Activated CD8-positive, alpha-beta T cell treated with anti-CD3 and anti-CD28 coated beads for 36 hours (primary cell): ENCODE data around the gene TMEM88. TPM values are rescaled to one million over a fixed set of nuclear protein-coding genes. Genes with fewer than 3 reads are reported as not detected.

Source experiments
- ATAC-seq: fragments of 200-7000 bp; cut with Tn5 transposase; one replicate; pipeline ENCODE4 v1.10.0; 2021; ENCODE audit warnings: mild to moderate bottlenecking, moderate library complexity
- CTCF ChIA-PET: fragments of 350-600 bp; sonication (Branson Sonifier 250); formaldehyde crosslinking; loops from one replicate; lab custom pipeline; 2021; ENCODE audit warnings: antibody characterized with exemption; lab: Charles Lee
- POLR2A ChIA-PET: fragments of 350-600 bp; sonication (Branson Sonifier 250); formaldehyde crosslinking; loops from one replicate; lab custom pipeline; 2021; ENCODE audit warnings: antibody characterized with exemption; lab: Charles Lee
- DNase-seq: peaks from one replicate; pipeline ENCODE4 v3.0.0-alpha.2; 2020
- H3K27ac Mint-ChIP-seq: one replicate; pipeline ENCODE4 v1.8.0; 2021; ENCODE audit warnings: mild to moderate bottlenecking, mixed read lengths
- H3K27me3 Mint-ChIP-seq: one replicate; pipeline ENCODE4 v1.8.0; 2021; ENCODE audit warnings: mixed read lengths
- H3K36me3 Mint-ChIP-seq: one replicate; pipeline ENCODE4 v1.8.0; 2021; ENCODE audit warnings: low read depth, mixed read lengths
- H3K4me1 Mint-ChIP-seq: one replicate; pipeline ENCODE4 v1.8.0; 2021; ENCODE audit warnings: low read depth, mixed read lengths
- H3K4me3 Mint-ChIP-seq: one replicate; pipeline ENCODE4 v1.8.0; 2021; ENCODE audit warnings: mild to moderate bottlenecking, moderate library complexity, mixed read lengths
- H3K9me3 Mint-ChIP-seq: one replicate; pipeline ENCODE4 v1.8.0; 2021; ENCODE audit warnings: mixed read lengths
- CTCF ChIP-seq: fragments of 200-600 bp; IDR thresholded peaks from one replicate; pipeline ENCODE4 v1.8.0; 2022; ENCODE audit warnings: antibody characterized with exemption, mild to moderate bottlenecking
- intact Hi-C: fragments of 100-400 bp; cut with micrococcal nuclease; formaldehyde crosslinking; loops from one replicate; pipeline ENCODE4 v1.10.0; 2022
- total RNA-seq, 2 experiments: library from RNA; stranded (reverse); gene quantifications; one replicate each; pipeline ENCODE4 v1.2.3, GENCODE V29; 2021

TMEM88 gene
- total RNA-seq, 2 experiments from 2014 or later = 2.4 to 2.9 TPM

DNA sequence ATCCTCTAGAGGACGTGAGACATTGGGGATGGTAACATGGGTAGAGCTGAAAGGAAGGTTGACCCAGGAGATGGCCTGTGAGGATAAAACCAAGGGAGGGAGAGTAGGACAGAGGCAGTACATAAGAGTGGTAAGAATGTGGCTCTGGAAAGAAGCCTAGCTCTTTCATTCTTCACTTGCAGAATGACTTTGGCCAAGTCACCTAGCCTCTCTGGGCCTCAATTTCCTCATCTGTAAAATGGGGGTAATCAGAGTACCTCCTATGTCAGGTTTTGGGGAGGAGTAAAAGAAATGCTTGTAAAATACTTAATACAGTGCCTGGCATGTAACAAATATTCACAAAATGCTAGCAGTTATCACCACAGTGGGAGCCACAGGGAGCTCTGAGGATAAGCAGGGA is 14.0 kb upstream of the TMEM88 start:
- peak overlapping the region; percentile 92 for H3K27ac Mint-ChIP-seq
- peaks cover 29% of the 10 kb centered on the region for H3K36me3 Mint-ChIP-seq

DNA sequence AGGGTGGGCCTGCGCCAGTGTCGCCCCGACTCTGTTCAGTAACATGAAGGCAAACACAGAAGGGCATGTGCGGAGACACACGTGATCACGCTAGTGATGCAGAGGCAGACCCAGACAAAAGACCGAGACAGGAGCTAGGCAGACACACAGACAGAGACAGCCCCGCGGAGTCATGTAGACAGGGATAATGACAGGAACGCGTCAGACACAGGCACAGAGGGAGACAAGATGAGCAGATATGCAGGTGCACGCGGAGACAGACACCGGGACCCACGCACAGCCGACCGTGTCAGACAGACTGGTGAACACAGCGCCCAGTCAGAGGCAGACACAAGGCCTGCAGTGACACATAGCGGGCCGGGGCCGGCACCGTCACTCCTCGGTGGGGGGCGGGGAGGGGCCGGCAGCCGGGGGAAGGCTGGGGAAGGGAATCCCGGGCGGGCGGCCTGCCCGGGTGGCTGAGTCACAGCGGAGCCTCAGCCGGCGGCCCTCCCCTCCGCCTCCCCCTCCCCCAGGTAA is 13.4 kb upstream of the TMEM88 start:
- DNase-seq (peak; percentile 94), ATAC-seq (peak; percentile 46)
- Mint-ChIP-seq H3K27me3 (no peaks in the 10 kb centered on the region), H3K36me3 (peaks cover 34% of the 10 kb centered on the region), H3K4me1 (peaks cover 56% of the 10 kb centered on the region), H3K27ac (peak overlapping the region; percentile 98), H3K9me3 (no peaks in the 10 kb centered on the region), H3K4me3 (peak overlapping the region; percentile 83)
- ChIA-PET CTCF (interaction anchor here (0.8 to 1.2 kb wide), 3 partner anchors 16 to 45 kb away, joined by 3 to 5 read pairs (median 3); no protein-coding TSS in a partner anchor), POLR2A (interaction anchor here (0.5 to 6.6 kb wide), 9 partner anchors 9 to 265 kb away, joined by 3 to 35 read pairs (median 3); partner anchors contain the start of genes CNTROB, NAA38, RNF227 and TMEM88)
- intact Hi-C loops = loop anchor here (5.0 kb wide), 1 partner anchor 46 kb away; the partner anchor contains the start of gene CHD3
- no peak for TF ChIP-seq CTCF

More for the DNA sequence above, 14.0 kb upstream of the TMEM88 start:
- Mint-ChIP-seq H3K4me3 (peak overlapping the region; percentile 83), H3K4me1 (peaks cover 52% of the 10 kb centered on the region), H3K27me3 (no peaks in the 10 kb centered on the region), H3K9me3 (no peaks in the 10 kb centered on the region)
- TF ChIP-seq CTCF = no peak
- ATAC-seq (no peak), DNase-seq (no peak)
- ChIA-PET CTCF (interaction anchor here (0.7 to 1.2 kb wide), 3 partner anchors 20 to 149 kb away, joined by 3 to 5 read pairs (median 4); no protein-coding TSS in a partner anchor), POLR2A (interaction anchor here (0.6 to 6.6 kb wide), 10 partner anchors 9 to 332 kb away, joined by 3 to 35 read pairs (median 3); partner anchors contain the start of genes CNTROB, NAA38, TMEM88 and TP53)
- intact Hi-C loops = loop anchor here (5.0 kb wide), 1 partner anchor 46 kb away; the partner anchor contains the start of gene CHD3

GRCh38 chr17:7841915-7842379 is 12.9 kb upstream of the TMEM88 start:
- peak overlapping the region; percentile 98 for H3K27ac Mint-ChIP-seq
- H3K27me3 Mint-ChIP-seq = no peaks in the 10 kb centered on the region
- peaks cover 55% of the 10 kb centered on the region for H3K4me1 Mint-ChIP-seq
- TF ChIP-seq CTCF = no peak
- H3K9me3 Mint-ChIP-seq = no peaks in the 10 kb centered on the region
- intact Hi-C loops = loop anchor here (2.0 to 5.0 kb wide), 2 partner anchors 15 to 45 kb away; partner anchors contain the start of genes CHD3 and NAA38
- DNase-seq (peak; percentile 90), ATAC-seq (peak; percentile 9)
- POLR2A ChIA-PET = interaction anchor here (0.5 to 6.6 kb wide), 12 partner anchors 9 to 406 kb away, joined by 3 to 35 read pairs (median 4); partner anchors contain the start of genes CNTROB, NAA38, RNF227 and TMEM88
- H3K36me3 Mint-ChIP-seq = peaks cover 38% of the 10 kb centered on the region
- CTCF ChIA-PET = interaction anchor here (0.8 to 1.2 kb wide), 2 partner anchors 9 to 17 kb away, joined by 3 to 5 read pairs; no protein-coding TSS in a partner anchor
- peak overlapping the region; percentile 83 for H3K4me3 Mint-ChIP-seq

DNA sequence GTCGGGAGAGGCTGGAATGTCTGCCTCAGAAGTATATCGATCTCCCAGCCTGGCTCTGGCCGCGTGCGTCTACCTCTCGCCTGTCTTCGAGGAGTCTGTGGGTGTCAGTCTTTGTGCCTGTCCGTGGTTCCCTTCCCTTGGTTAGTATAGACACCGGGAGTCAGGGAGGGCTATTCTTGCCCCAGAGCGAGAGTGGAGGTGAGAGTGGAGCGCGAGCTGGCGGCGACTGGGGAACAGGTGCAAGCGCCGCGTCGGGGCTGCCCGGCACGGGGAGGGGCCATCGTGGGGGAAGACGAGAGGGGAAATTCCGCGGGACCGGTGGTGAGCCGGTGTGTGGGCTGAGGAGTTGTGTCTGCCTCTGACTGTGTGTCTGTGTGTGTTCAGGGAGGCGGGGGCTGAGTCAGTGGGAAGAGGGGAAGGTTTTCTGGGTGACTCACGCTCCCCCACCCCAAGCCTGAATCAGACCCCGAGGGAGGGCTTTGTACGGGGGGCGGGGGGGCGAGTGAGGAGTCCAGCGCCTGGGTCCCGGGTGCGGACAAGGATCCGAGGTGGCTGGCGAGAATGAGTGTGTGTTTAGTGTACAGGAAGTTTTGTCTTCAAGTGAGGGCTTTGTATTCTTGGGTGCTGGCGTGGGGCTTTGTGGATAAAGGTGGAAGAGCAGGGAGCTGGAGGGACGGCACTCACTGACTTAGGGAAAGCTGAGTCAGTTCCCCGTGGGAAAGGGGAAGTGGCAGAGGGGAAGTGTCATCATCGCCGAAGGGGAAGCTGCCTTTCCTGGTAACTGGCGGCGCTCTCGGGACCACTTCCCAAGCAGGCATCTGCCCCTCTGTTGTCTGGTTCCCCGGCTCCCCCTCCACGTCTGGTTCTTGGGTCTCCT is 12.2 kb upstream of the TMEM88 start:
- Mint-ChIP-seq H3K4me1 (peaks cover 54% of the 10 kb centered on the region), H3K9me3 (no peaks in the 10 kb centered on the region), H3K27ac (peak overlapping the region; percentile 98), H3K4me3 (peak overlapping the region; percentile 83), H3K27me3 (no peaks in the 10 kb centered on the region), H3K36me3 (peaks cover 42% of the 10 kb centered on the region)
- TF ChIP-seq CTCF = no peak
- peak; percentile 35 for ATAC-seq
- intact Hi-C loops = loop anchor here (2.0 to 5.0 kb wide), 2 partner anchors 14 to 45 kb away; partner anchors contain the start of genes CHD3 and NAA38
- POLR2A ChIA-PET = interaction anchor here (0.6 to 6.6 kb wide), 14 partner anchors 8 to 406 kb away, joined by 3 to 35 read pairs (median 4); partner anchors contain the start of genes CNTROB, NAA38, RNF227 and TMEM88
- CTCF ChIA-PET = interaction anchor here (1.0 to 1.8 kb wide), 3 partner anchors 8 to 15 kb away, joined by 3 to 5 read pairs (median 5); partner anchors contain the start of genes CYB5D1 and NAA38
- peak; percentile 98 for DNase-seq
